Epithelial cell of proximal tubule (primary cell): ENCODE results near the gene TMEM151B. TPM values are rescaled to one million over a fixed set of nuclear protein-coding genes. Genes with fewer than 3 reads are reported as not detected.

ENCODE experiments used
- DNase-seq: peaks from one replicate; pipeline ENCODE4 v3.0.0-alpha.2; 2011; ENCODE audit warnings: low read depth
- H3K4me3 ChIP-seq: 2 replicates; pipeline ENCODE4 v1.5.1; 2011; ENCODE audit warnings: low read depth, mild to moderate bottlenecking, low read length
- CTCF ChIP-seq: conservative IDR thresholded peaks from 2 replicates; pipeline ENCODE4 v1.5.1; 2012; ENCODE audit warnings: low read depth, mild to moderate bottlenecking, low read length
- total RNA-seq: library from RNA; depleted of rRNA; stranded (reverse); fragments of >200 nt; gene quantifications from 2 replicates; pipeline ENCODE4 v1.2.3, GENCODE V29; 2015

Gene TMEM151B
- total RNA-seq, 1 donor from 2014 or later = not detected

GRCh38 chr6:44278315-44278714 is 8.1 kb downstream of the TMEM151B start:
- H3K4me3 ChIP-seq = no peak overlapping the region
- no peak for DNase-seq
- TF ChIP-seq CTCF = no peak

- DNase-seq = no peak
- H3K4me3 ChIP-seq = no peak overlapping the region
- TF ChIP-seq CTCF = no peak
Observed at GRCh38 chr6:44278774-44279697, 8.8 kb downstream of the TMEM151B start.

- TF ChIP-seq CTCF = no peak
- DNase-seq = no peak
- H3K4me3 ChIP-seq = no peak overlapping the region
Observed at GRCh38 chr6:44284121-44284520, 13.9 kb downstream of the TMEM151B start.

GRCh38 chr6:44284867-44285266 is 14.6 kb downstream of the TMEM151B start:
- H3K4me3 ChIP-seq = no peak overlapping the region
- TF ChIP-seq CTCF = no peak
- no peak for DNase-seq

- H3K4me3 ChIP-seq = no peak overlapping the region
- DNase-seq = no peak
- no peak for TF ChIP-seq CTCF
Observed at GRCh38 chr6:44285552-44286284, 15.5 kb downstream of the TMEM151B start.

- no peak for DNase-seq
- no peak overlapping the region for H3K4me3 ChIP-seq
- TF ChIP-seq CTCF = no peak
Observed at GRCh38 chr6:44286285-44286565, 16.0 kb downstream of the TMEM151B start.
